ENCODE results near the gene RNF26.

The RNF26 gene

GRCh38 chr11:119356349-119357031 lies 22.2 kb downstream of the RNF26 start:
- peak; percentile 20 to 63 (median 46) for DNase-seq

GRCh38 chr11:119357074-119357473 lies 22.7 kb downstream of the RNF26 start:
- no peak for DNase-seq

GRCh38 chr11:119359365-119360214 lies 25.3 kb downstream of the RNF26 start:
- no peak for DNase-seq

GRCh38 chr11:119361056-119361787 lies 26.9 kb downstream of the RNF26 start:
- no peak for DNase-seq

GRCh38 chr11:119361941-119362725 lies 27.8 kb downstream of the RNF26 start:
- DNase-seq = no peak

GRCh38 chr11:119362741-119363080 lies 28.4 kb downstream of the RNF26 start:
- no peak for DNase-seq

GRCh38 chr11:119363081-119363850 lies 28.9 kb downstream of the RNF26 start:
- no peak for DNase-seq

GRCh38 chr11:119363851-119364590 lies 29.7 kb downstream of the RNF26 start:
- DNase-seq = peak in 3 of 4 experiments; percentile 20 to 40 (median 29)

GRCh38 chr11:119365071-119365591 lies 30.8 kb downstream of the RNF26 start:
- DNase-seq = no peak

- no peak for DNase-seq
These were observed 32.6 kb downstream of the RNF26 start for GRCh38 chr11:119366690-119367620.

GRCh38 chr11:119367661-119368120 lies 33.4 kb downstream of the RNF26 start:
- no peak for DNase-seq

GRCh38 chr11:119368121-119369034 lies 34.1 kb downstream of the RNF26 start:
- DNase-seq = no peak

GRCh38 chr11:119369132-119369925 lies 35.0 kb downstream of the RNF26 start:
- DNase-seq = no peak

GRCh38 chr11:119370486-119371046 lies 36.2 kb downstream of the RNF26 start:
- DNase-seq = no peak

- DNase-seq = no peak
These were observed 36.8 kb downstream of the RNF26 start for GRCh38 chr11:119371067-119371601.

GRCh38 chr11:119371778-119372182 lies 37.5 kb downstream of the RNF26 start:
- no peak for DNase-seq

Measured in activated naive CD4-positive, alpha-beta T cell (primary cell).